HG03457 (cell line): ENCODE measurements around the gene MTFR1L.

Experiments used
- ATAC-seq: cut with Tn5 transposase; IDR thresholded peaks from one replicate; pipeline ENCODE4 v1.9.1; 2021; ENCODE audit warnings: moderate number of reproducible peaks; ENCODE audit not compliant: unreplicated experiment

Gene MTFR1L

GRCh38 chr1:25787760-25788166 lies 32.0 kb upstream of the MTFR1L start:
- ATAC-seq = no peak

- ATAC-seq = no peak
Measured at GRCh38 chr1:25790472-25790871, 29.3 kb upstream of the MTFR1L start.

- ATAC-seq = no peak
Measured at GRCh38 chr1:25792115-25792514, 27.6 kb upstream of the MTFR1L start.

GRCh38 chr1:25793585-25794170 lies 26.1 kb upstream of the MTFR1L start:
- no peak for ATAC-seq

GRCh38 chr1:25794325-25794724 lies 25.4 kb upstream of the MTFR1L start:
- ATAC-seq = no peak

GRCh38 chr1:25795211-25795610 lies 24.5 kb upstream of the MTFR1L start:
- no peak for ATAC-seq

GRCh38 chr1:25795946-25796810 lies 23.6 kb upstream of the MTFR1L start:
- no peak for ATAC-seq

GRCh38 chr1:25796811-25797458 lies 22.8 kb upstream of the MTFR1L start:
- no peak for ATAC-seq

GRCh38 chr1:25797939-25798338 lies 21.8 kb upstream of the MTFR1L start:
- no peak for ATAC-seq

- no peak for ATAC-seq
Measured at GRCh38 chr1:25798666-25799351, 20.9 kb upstream of the MTFR1L start.

GRCh38 chr1:25799352-25799934 lies 20.3 kb upstream of the MTFR1L start:
- ATAC-seq = no peak

- no peak for ATAC-seq
Measured at GRCh38 chr1:25799935-25800702, 19.6 kb upstream of the MTFR1L start, which contains the start of gene SELENON. Gene SELENON (plus strand): TSS chr1:25800193. CDS start chr1:25800231, 38 bp downstream.

- ATAC-seq = no peak
Measured at GRCh38 chr1:25800703-25801377, 18.9 kb upstream of the MTFR1L start.

GRCh38 chr1:25802915-25803314 lies 16.8 kb upstream of the MTFR1L start:
- no peak for ATAC-seq

GRCh38 chr1:25803368-25803767 lies 16.4 kb upstream of the MTFR1L start:
- ATAC-seq = no peak

- ATAC-seq = no peak
Measured at GRCh38 chr1:25804244-25804963, 15.3 kb upstream of the MTFR1L start.

- no peak for ATAC-seq
Measured at GRCh38 chr1:25804964-25805862, 14.5 kb upstream of the MTFR1L start.

- no peak for ATAC-seq
Measured at GRCh38 chr1:25805863-25806225, 13.9 kb upstream of the MTFR1L start.
